HG03469 (cell line): ENCODE results near the gene DOK5.

Experiments used
- ATAC-seq: cut with Tn5 transposase; IDR thresholded peaks from one replicate; pipeline ENCODE4 v1.9.1; 2021; ENCODE audit warnings: mild to moderate bottlenecking, moderate library complexity, moderate number of reproducible peaks; ENCODE audit not compliant: unreplicated experiment

Gene DOK5

GRCh38 chr20:54640800-54641199 lies 165.4 kb downstream of the DOK5 start:
- no peak for ATAC-seq

- ATAC-seq, result no peak
These were observed 167.7 kb downstream of the DOK5 start for GRCh38 chr20:54642864-54643667.

- no peak for ATAC-seq
These were observed 168.4 kb downstream of the DOK5 start for GRCh38 chr20:54643761-54644160.

GRCh38 chr20:54645445-54646155 lies 170.2 kb downstream of the DOK5 start:
- no peak for ATAC-seq

GRCh38 chr20:54646156-54646517 lies 170.7 kb downstream of the DOK5 start:
- ATAC-seq, result no peak

- ATAC-seq, result no peak
These were observed 173.2 kb downstream of the DOK5 start for GRCh38 chr20:54648421-54649142.

- no peak for ATAC-seq
These were observed 174.1 kb downstream of the DOK5 start for GRCh38 chr20:54649511-54649962.

GRCh38 chr20:54650052-54650719 lies 174.8 kb downstream of the DOK5 start:
- ATAC-seq, result no peak

GRCh38 chr20:54651252-54651651 lies 175.9 kb downstream of the DOK5 start:
- ATAC-seq, result no peak

- no peak for ATAC-seq
These were observed 179.1 kb downstream of the DOK5 start for GRCh38 chr20:54654450-54654849.

GRCh38 chr20:54657268-54657826 lies 182.0 kb downstream of the DOK5 start:
- ATAC-seq, result no peak

- no peak for ATAC-seq
These were observed 183.1 kb downstream of the DOK5 start for GRCh38 chr20:54658525-54658924.

GRCh38 chr20:54661265-54661664 lies 185.9 kb downstream of the DOK5 start:
- no peak for ATAC-seq

GRCh38 chr20:54661880-54662465 lies 186.6 kb downstream of the DOK5 start:
- no peak for ATAC-seq

- ATAC-seq, result peak; percentile 74
These were observed 190.4 kb downstream of the DOK5 start for GRCh38 chr20:54665812-54666211.

GRCh38 chr20:54668271-54669039 lies 193.1 kb downstream of the DOK5 start:
- ATAC-seq, result peak; percentile 38

GRCh38 chr20:54669040-54669363 lies 193.6 kb downstream of the DOK5 start:
- no peak for ATAC-seq

GRCh38 chr20:54678253-54678652 lies 202.9 kb downstream of the DOK5 start:
- no peak for ATAC-seq

- no peak for ATAC-seq
These were observed 205.0 kb downstream of the DOK5 start for GRCh38 chr20:54680439-54680838.
